ENCODE measurements around the gene NELL2.
"Not testable (repeated sequence)": the region's sequence is repeated elsewhere in the genome, so short reads cannot be mapped to it uniquely, and the experiment has no call there.

NELL2 gene

DNA sequence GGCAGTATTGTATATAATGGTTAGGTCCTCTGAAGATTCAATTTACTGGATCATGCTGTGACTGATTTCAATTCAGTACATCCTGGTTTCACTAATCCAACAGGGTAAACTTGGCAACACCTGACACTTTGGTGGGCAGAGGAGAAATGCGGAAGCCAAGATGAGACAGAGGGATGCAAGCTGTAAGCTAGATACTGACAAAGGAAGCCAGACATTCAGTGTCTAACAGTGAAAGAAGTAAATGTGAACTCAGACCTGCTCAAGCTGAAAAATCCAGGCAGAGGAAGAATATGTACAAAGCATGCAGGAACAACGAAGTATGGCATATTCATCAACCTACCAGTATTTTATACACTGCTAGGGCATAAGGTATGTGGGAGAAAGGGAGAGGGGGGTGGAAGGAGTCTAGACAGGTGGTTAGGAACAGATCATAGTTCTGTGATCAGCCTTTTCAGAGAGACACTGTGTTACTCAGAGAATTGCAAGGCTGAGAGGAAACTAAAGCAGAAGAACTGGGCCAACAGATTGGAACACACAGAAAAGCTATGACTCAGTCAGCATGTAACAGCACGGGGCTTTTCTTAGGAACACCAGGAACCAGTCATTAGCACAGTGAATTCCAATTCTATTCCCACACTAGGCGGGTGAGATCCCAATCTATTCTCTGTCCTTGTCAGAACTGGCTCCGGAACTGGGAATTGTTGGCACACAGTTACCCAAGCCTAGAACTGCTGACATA lies 40.3 kb downstream of the NELL2 start:
- Histone ChIP-seq H3K36me3 (replicated peaks) (no peaks in the 10 kb centered on the region), H3K4me1 (peaks cover 5% of the 10 kb centered on the region), H3K9me3 (no peaks in the 10 kb centered on the region), H3K4me3 (no peak overlapping the region), H3K27me3 (ENCODE audit: low read depth) (no peaks in the 10 kb centered on the region)
- no peak for DNase-seq (ENCODE audit: low spot score in 2 of 2)
- in situ Hi-C loops (cut with MboI; ENCODE audit: low sequenced_read_pairs): no loop called here

DNA sequence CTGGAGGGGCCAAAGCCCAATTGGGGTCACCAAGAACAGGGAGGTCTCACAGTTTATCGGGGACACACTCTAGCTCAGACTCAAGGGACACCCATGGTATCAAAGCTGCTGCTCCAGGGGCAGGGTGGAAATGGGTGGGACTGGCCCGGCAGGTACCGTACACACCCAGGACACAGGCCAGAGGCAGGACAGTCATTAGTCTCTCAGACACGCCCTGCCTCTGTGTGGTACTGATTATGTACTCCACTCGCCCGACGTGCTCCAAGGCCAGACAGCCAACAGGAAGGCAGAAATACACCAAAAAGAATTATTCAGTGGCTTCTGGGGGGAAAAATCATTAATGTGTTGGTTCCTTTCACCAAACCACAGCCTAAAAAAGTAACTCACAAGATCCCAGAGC lies 41.1 kb downstream of the NELL2 start:
- DNase-seq (ENCODE audit: low spot score in 2 of 2); H3K4me1 ChIP-seq; H3K4me3 ChIP-seq; in situ Hi-C loops (cut with MboI; ENCODE audit: low sequenced_read_pairs); H3K9me3 ChIP-seq; H3K27me3 ChIP-seq (ENCODE audit: low read depth); H3K36me3 ChIP-seq (replicated peaks): not testable (repeated sequence)

DNA sequence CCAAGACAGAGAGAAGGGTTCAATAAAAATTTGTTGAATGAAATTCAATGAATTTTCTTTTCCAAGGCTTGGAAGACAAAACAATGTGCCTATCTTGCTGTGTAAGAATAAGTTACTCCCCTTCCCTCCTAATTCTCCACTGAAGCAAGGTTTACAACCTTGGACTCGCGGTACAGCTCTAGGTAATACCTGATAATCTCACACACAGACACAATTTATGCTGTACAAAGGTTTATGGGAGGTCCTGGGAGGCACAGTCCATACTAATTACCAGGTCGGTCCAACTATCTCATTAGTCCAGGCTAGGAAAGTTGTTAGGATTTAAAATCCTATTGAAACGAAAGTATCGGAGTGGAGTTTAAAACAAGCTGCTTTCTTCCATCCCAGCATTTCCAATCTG lies 42.6 kb downstream of the NELL2 start:
- DNase-seq (ENCODE audit: low spot score in 2 of 2): no peak
- Histone ChIP-seq H3K9me3 (no peaks in the 10 kb centered on the region), H3K27me3 (ENCODE audit: low read depth) (no peaks in the 10 kb centered on the region), H3K4me1 (peaks cover 5% of the 10 kb centered on the region), H3K36me3 (replicated peaks) (no peaks in the 10 kb centered on the region), H3K4me3 (no peak overlapping the region)
- in situ Hi-C loops (cut with MboI; ENCODE audit: low sequenced_read_pairs): no loop called here

DNA sequence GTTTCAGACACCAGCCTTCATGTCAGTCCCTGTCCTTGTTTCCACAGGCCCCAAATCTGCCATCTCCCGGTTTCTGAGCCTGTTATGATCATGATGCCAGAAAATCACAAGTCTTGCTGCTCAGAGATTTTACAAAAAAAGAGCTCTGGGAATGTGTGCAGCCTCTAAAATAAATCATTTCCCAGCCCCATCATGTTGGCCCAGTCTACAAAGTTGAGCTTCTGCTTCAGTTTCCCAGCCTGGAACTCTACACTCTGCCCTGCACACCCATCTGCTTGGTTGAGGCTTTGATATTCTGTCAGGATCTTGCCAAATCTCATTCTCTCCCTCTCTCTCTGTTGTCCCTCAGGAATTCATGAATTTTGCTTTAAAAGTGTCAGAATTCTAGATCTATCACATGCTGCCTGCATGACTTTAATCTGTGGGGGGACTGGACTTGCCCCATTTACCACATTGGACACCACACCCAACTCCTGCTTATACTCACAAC lies 45.5 kb downstream of the NELL2 start:
- no peak for DNase-seq (ENCODE audit: low spot score in 2 of 2)
- no peak overlapping the region for H3K4me3 ChIP-seq
- no peaks in the 10 kb centered on the region for H3K36me3 ChIP-seq (replicated peaks)
- peaks cover 5% of the 10 kb centered on the region for H3K4me1 ChIP-seq
- H3K9me3 ChIP-seq: no peaks in the 10 kb centered on the region
- no peaks in the 10 kb centered on the region for H3K27me3 ChIP-seq (ENCODE audit: low read depth)
- in situ Hi-C loops (cut with MboI; ENCODE audit: low sequenced_read_pairs): no loop called here

DNA sequence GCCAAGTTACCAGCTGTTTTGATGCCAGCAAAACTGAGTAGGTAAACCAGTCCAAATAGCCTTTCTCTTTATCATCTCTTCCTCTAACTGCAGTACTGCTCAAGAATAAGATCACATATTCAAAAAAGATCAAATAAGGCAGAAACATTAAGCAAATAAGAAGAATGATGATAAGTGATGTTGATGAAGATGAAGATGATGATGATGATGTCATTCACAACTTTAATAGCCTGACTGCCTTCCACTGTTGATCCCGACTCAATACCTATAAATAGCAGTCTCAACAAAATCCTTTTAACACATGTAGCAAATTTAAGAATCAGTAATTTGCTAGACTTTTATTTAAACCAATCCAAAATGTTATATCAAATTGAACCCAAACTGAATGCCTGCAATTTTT lies 47.1 kb downstream of the NELL2 start:
- in situ Hi-C loops (cut with MboI; ENCODE audit: low sequenced_read_pairs): no loop called here
- Histone ChIP-seq H3K9me3 (no peaks in the 10 kb centered on the region), H3K4me1 (peaks cover 5% of the 10 kb centered on the region)

DNA sequence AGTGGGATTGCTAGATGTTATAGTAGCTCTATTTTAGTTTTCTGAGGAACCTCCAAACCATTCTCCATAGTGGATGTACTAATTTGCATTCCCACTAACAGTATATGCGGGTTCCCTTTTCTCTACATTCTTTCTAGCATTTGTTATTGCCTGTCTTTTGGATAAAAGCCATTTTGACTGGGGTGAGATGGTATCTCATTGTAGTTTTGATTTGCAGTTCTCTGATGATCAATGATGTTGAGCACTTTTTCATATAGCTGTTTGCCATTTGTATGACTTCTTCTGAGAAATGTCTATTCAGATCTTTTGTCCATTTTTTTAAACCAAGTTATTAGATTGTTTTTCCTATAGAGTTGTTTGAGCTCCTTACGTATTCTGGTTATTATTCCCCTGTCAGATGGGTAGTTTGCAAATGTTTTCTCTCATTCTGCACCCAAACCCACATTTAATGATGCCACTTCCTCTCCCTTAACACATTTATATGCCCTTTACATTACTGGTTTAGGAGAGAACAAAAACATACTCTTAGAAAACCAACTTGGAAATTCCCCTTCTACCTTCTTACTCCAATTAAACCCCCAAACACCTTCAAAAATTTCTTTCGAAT lies 48.2 kb downstream of the NELL2 start:
- peaks cover 5% of the 10 kb centered on the region for H3K4me1 ChIP-seq
- in situ Hi-C loops (cut with MboI; ENCODE audit: low sequenced_read_pairs): no loop called here

More for the DNA sequence above, 47.1 kb downstream of the NELL2 start:
- no peaks in the 10 kb centered on the region for H3K27me3 ChIP-seq (ENCODE audit: low read depth)
- no peak overlapping the region for H3K4me3 ChIP-seq
- DNase-seq (ENCODE audit: low spot score in 2 of 2): no peak
- H3K36me3 ChIP-seq (replicated peaks): no peaks in the 10 kb centered on the region

DNA sequence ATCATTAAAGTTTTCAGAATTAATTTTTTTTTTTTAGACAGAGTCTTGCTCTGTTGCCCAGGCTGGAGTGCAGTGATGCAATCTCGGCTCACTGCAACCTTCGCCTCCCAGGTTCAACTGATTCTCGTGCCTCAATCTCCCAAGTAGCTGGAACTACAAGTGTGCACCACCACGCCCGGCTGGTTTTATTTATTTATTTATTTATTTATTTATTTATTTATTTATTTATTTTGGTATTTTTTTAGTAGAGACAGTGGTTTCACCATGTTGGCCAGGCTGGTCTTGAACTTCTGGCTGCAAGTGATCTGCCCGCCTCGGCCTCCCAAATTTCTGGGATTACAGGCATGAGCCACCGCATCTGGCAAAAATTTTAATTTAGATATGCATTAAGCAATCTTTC lies 54.4 kb downstream of the NELL2 start:
- in situ Hi-C loops (cut with MboI; ENCODE audit: low sequenced_read_pairs); H3K4me1 ChIP-seq; H3K36me3 ChIP-seq (replicated peaks); H3K27me3 ChIP-seq (ENCODE audit: low read depth); DNase-seq (ENCODE audit: low spot score in 2 of 2); H3K4me3 ChIP-seq; H3K9me3 ChIP-seq: not testable (repeated sequence)

More for the DNA sequence above, 48.2 kb downstream of the NELL2 start:
- DNase-seq (ENCODE audit: low spot score in 2 of 2): no peak
- H3K9me3 ChIP-seq: no peaks in the 10 kb centered on the region
- no peaks in the 10 kb centered on the region for H3K36me3 ChIP-seq (replicated peaks)
- no peaks in the 10 kb centered on the region for H3K27me3 ChIP-seq (ENCODE audit: low read depth)
- no peak overlapping the region for H3K4me3 ChIP-seq

DNA sequence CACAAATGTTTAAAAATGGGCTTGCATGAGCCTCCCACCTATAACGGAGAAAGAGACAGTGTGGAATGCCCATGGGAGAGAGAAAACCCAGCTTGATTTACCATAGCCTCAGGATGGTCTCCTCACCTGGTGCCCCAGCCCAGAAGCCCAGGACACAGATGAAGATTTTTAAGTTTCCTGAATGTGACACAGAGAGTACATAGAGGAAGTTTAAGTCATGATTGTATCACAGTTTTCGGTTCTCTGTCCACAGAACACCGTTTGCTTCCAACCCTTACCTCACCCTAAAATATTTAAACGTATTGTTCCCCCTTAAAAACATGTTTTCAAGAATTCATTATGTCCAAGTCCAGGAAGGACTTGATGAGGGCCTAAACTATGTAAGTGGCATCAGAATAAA lies 56.2 kb downstream of the NELL2 start:
- no peak overlapping the region for H3K4me3 ChIP-seq
- no peaks in the 10 kb centered on the region for H3K9me3 ChIP-seq
- H3K27me3 ChIP-seq (ENCODE audit: low read depth): no peaks in the 10 kb centered on the region
- H3K36me3 ChIP-seq (replicated peaks): no peaks in the 10 kb centered on the region
- H3K4me1 ChIP-seq: no peaks in the 10 kb centered on the region
- no peak for DNase-seq (ENCODE audit: low spot score in 2 of 2)
- in situ Hi-C loops (cut with MboI; ENCODE audit: low sequenced_read_pairs): no loop called here

DNA sequence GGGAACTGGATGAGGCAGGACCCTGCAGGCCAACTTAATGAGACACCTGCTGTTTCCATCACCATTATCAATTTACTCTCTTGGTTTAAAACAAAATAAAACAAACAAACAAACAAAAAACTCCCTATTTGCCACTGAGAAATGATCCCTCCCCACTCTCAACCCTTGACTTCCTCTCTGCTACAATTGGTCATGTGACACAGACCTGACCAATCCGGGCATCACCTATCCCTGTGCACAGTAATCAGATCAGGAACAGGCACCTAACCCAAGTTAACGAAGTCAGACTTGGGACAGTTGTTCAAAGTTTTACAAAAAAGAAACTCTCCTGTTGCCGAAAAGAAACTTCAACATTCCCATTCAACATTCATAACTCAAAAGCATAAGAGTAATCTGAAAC lies 58.4 kb downstream of the NELL2 start:
- Histone ChIP-seq H3K27me3 (ENCODE audit: low read depth) (no peaks in the 10 kb centered on the region), H3K9me3 (no peaks in the 10 kb centered on the region), H3K4me3 (no peak overlapping the region), H3K36me3 (replicated peaks) (no peaks in the 10 kb centered on the region), H3K4me1 (no peaks in the 10 kb centered on the region)
- DNase-seq (ENCODE audit: low spot score in 2 of 2): no peak
- in situ Hi-C loops (cut with MboI; ENCODE audit: low sequenced_read_pairs): no loop called here

DNA sequence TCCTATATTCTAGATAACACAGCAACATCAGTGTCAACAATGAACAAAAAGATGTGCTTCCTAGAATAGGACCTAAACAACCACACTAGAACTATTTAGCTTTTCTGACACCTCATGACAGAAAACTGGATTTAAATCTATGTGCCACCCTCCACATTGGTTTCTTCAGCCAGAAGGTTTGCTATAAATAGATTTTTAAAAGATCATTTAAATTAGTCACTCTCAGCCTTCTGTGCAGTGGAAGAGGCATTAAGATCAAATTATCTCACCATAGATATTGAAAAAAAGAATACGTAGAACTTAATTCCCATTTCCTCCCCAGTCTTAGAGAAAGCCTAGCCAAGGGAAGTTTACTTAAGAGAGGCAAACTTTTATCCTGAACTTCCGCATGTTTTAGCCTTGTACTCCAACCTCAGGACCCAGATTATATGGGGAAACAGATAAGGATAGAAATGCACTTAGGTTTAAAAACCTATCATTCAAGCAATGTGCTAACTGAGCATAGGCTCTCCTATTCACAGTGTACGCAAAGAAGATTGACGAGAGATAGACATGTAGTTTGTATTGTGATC lies 59.6 kb downstream of the NELL2 start:
- in situ Hi-C loops (cut with MboI; ENCODE audit: low sequenced_read_pairs): no loop called here
- Histone ChIP-seq H3K4me3 (no peak overlapping the region), H3K4me1 (no peaks in the 10 kb centered on the region), H3K27me3 (ENCODE audit: low read depth) (no peaks in the 10 kb centered on the region), H3K36me3 (replicated peaks) (no peaks in the 10 kb centered on the region), H3K9me3 (no peaks in the 10 kb centered on the region)
- no peak for DNase-seq (ENCODE audit: low spot score in 2 of 2)

DNA sequence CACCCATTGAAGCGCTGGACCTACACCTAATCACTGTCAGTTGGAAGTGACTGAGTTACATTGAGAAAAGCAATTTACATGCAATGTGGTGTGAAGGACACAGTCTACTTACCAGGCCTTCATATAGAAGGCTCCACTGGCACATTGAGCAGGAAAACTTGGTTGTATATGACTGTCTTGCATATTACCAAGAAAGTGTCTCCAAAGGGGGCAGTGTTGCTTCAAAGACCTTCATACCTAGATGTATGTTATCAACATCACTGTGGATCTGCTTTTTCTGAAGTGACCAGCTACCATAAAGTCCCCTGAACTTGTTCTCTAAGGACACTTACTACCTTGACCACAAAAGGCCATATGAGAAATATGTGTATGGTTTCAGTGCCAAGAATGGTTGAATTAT lies 64.1 kb downstream of the NELL2 start:
- H3K9me3 ChIP-seq: no peaks in the 10 kb centered on the region
- DNase-seq (ENCODE audit: low spot score in 2 of 2): no peak
- in situ Hi-C loops (cut with MboI; ENCODE audit: low sequenced_read_pairs): no loop called here
- no peaks in the 10 kb centered on the region for H3K36me3 ChIP-seq (replicated peaks)
- no peaks in the 10 kb centered on the region for H3K4me1 ChIP-seq
- H3K4me3 ChIP-seq: no peak overlapping the region
- H3K27me3 ChIP-seq (ENCODE audit: low read depth): no peaks in the 10 kb centered on the region

DNA sequence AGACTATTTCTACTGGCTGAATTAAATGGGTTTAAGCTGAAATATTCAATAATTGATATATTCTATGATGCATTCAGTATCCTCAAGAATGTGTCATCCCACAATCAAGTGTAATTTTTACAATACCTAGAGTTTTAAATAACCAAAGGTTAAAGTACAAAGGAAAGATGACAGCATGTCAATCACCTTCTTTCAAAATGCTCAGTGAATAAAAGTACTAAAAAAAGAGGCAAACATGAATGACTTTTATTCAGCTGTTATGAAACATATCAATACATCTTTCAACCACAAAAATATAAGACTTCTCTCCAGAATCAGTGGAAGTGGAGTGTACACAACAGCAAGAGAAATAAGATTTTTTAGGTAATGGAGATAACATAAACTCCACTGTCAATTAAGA lies 72.0 kb downstream of the NELL2 start:
- DNase-seq (ENCODE audit: low spot score in 2 of 2): no peak
- in situ Hi-C loops (cut with MboI; ENCODE audit: low sequenced_read_pairs): no loop called here
- Histone ChIP-seq H3K9me3 (no peaks in the 10 kb centered on the region), H3K27me3 (ENCODE audit: low read depth) (no peaks in the 10 kb centered on the region), H3K4me3 (no peak overlapping the region), H3K4me1 (peaks cover 8% of the 10 kb centered on the region; the same call in 1 of the 2 replicates), H3K36me3 (replicated peaks) (no peaks in the 10 kb centered on the region)

DNA sequence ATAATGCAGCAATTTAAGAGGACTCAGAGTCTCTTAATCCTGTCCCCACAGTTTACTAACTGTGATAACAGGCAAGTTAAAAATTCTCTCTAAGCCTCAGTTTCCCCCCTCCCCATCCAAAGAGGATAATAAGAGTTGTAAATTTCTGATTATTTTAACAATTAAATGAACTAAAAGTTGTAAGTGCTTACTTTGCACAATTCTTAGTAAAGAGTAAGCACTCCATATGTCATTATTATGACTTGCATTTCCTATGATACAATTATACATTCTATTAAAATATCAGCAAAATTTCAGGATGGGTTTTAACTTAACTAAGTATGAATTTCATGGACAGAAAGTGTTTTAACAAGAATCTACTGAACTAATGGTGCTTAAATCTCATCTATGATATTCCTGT lies 80.1 kb downstream of the NELL2 start:
- no peak overlapping the region for H3K4me3 ChIP-seq
- H3K4me1 ChIP-seq: no peaks in the 10 kb centered on the region
- no peak for DNase-seq (ENCODE audit: low spot score in 2 of 2)
- no peaks in the 10 kb centered on the region for H3K9me3 ChIP-seq
- in situ Hi-C loops (cut with MboI; ENCODE audit: low sequenced_read_pairs): no loop called here
- H3K36me3 ChIP-seq (replicated peaks): no peaks in the 10 kb centered on the region
- no peaks in the 10 kb centered on the region for H3K27me3 ChIP-seq (ENCODE audit: low read depth)

DNA sequence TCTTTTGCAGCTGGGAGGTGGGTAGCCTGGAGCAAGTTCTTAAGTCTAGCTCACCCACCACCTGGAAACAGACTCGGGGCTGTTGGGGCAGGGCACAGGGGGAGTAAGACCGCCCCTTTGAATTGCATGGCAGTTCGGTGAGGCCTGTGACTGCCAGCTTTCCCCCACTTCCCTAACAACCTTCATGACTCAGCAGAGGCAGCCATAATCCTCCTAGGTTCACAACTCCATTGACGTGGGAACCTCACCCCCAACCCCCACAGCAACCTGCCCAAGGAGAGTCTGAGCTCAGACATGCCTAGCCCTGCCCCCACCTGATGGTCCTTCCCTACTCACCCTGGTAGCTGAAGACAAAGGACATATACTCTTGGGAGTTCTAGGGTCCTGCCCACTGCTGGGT lies 87.4 kb downstream of the NELL2 start:
- H3K36me3 ChIP-seq (replicated peaks): no peaks in the 10 kb centered on the region
- no peaks in the 10 kb centered on the region for H3K27me3 ChIP-seq (ENCODE audit: low read depth)
- no peak overlapping the region for H3K4me3 ChIP-seq
- H3K4me1 ChIP-seq: no peaks in the 10 kb centered on the region
- DNase-seq (ENCODE audit: low spot score in 2 of 2): no peak
- H3K9me3 ChIP-seq: no peaks in the 10 kb centered on the region
- in situ Hi-C loops (cut with MboI; ENCODE audit: low sequenced_read_pairs): no loop called here

Measured in HAP-1 (cell line).